DND-41 (cell line): ENCODE measurements around the gene CXXC1.
"Not testable (repeated sequence)": the region's sequence is repeated elsewhere in the genome, so short reads cannot be mapped to it uniquely, and the experiment has no call there.

Experiments
- ATAC-seq: fragments of 200-7000 bp; cut with Tn5 transposase; 3 replicates; pipeline ENCODE4 v1.9.1; 2021; ENCODE audit warnings: low read depth; ENCODE audit not compliant: insufficient read depth
- DNase-seq: peaks from one replicate; pipeline ENCODE4 v3.0.0-alpha.2; 2020
- H2AFZ ChIP-seq: 2 replicates; pipeline ENCODE4 v1.6.0; 2012; ENCODE audit warnings: low read depth, low read length
- H3K27ac ChIP-seq: 2 replicates; pipeline ENCODE4 v1.5.1; 2012; ENCODE audit warnings: low read length, inconsistent platforms
- H3K27me3 ChIP-seq: fragments of 200-600 bp; sonication (generic); 2 replicates; pipeline ENCODE4 v1.6.0; 2012; ENCODE audit warnings: low read length, mild to moderate bottlenecking, inconsistent platforms; ENCODE audit not compliant: insufficient read depth, poor library complexity
- H3K36me3 ChIP-seq: 2 replicates; pipeline ENCODE4 v1.5.1; 2012; ENCODE audit warnings: low read length, inconsistent platforms; ENCODE audit not compliant: insufficient read depth
- H3K4me1 ChIP-seq: 2 replicates; pipeline ENCODE4 v1.5.1; 2012; ENCODE audit warnings: mild to moderate bottlenecking, low read length; ENCODE audit not compliant: insufficient read depth
- H3K4me2 ChIP-seq: 2 replicates; pipeline ENCODE4 v1.6.0; 2012; ENCODE audit warnings: mild to moderate bottlenecking, moderate library complexity, low read length, inconsistent platforms; ENCODE audit not compliant: insufficient read depth
- H3K4me3 ChIP-seq, 2 experiments: fragments of 200-600 bp in 1 of 2; shearing (Covaris generic) in 1 of 2; 2 replicates each; pipeline ENCODE4 v1.5.1; 2012 to 2016; ENCODE audit warnings: inconsistent platforms in 2 of 2, low read length in 2 of 2, mild to moderate bottlenecking in 2 of 2, low read depth in 1 of 2, moderate library complexity in 1 of 2
- H3K79me2 ChIP-seq: 2 replicates; pipeline ENCODE4 v1.6.0; 2012; ENCODE audit warnings: low read length, inconsistent platforms; ENCODE audit not compliant: insufficient read depth
- H3K9ac ChIP-seq: 2 replicates; pipeline ENCODE4 v1.6.0; 2012; ENCODE audit warnings: low read depth, mild to moderate bottlenecking, inconsistent platforms, low read length, moderate library complexity
- H3K9me3 ChIP-seq: 2 replicates; pipeline ENCODE4 v1.5.1; 2012; ENCODE audit warnings: low read length, moderate library complexity, mild to moderate bottlenecking, inconsistent platforms; ENCODE audit not compliant: insufficient read depth, severe bottlenecking
- H4K20me1 ChIP-seq: 2 replicates; pipeline ENCODE4 v1.6.0; 2012; ENCODE audit warnings: low read length; ENCODE audit not compliant: insufficient read depth
- CTCF ChIP-seq: IDR thresholded peaks from 2 replicates; pipeline ENCODE4 v1.5.1; 2012; ENCODE audit warnings: borderline replicate concordance, low read length, moderate library complexity, mild to moderate bottlenecking; ENCODE audit not compliant: poor library complexity, severe bottlenecking; ENCODE audit errors: extremely low read depth
- EZH2 ChIP-seq: IDR thresholded peaks from 3 replicates; pipeline ENCODE4 v1.6.1; 2012; ENCODE audit warnings: borderline replicate concordance, low read depth, mild to moderate bottlenecking, moderate library complexity, low read length, inconsistent platforms; ENCODE audit not compliant: severe bottlenecking

The CXXC1 gene

GRCh38 chr18:50312296-50313030 is 25.0 kb upstream of the CXXC1 start:
- no peak overlapping the region for H3K9ac ChIP-seq
- ATAC-seq = no peak
- H3K9me3 ChIP-seq = no peaks in the 10 kb centered on the region
- no peaks in the 10 kb centered on the region for H4K20me1 ChIP-seq
- DNase-seq = no peak
- H3K4me1 ChIP-seq = peaks cover 10% of the 10 kb centered on the region
- no peak overlapping the region for H3K4me2 ChIP-seq
- no peak overlapping the region for H3K4me3 ChIP-seq
- no peaks in the 10 kb centered on the region for H3K79me2 ChIP-seq
- no peak for TF ChIP-seq CTCF
- no peak for TF ChIP-seq EZH2
- H3K36me3 ChIP-seq = no peaks in the 10 kb centered on the region
- peaks cover 4% of the 10 kb centered on the region for H3K27me3 ChIP-seq
- no peak overlapping the region for H2AFZ ChIP-seq
- H3K27ac ChIP-seq = no peak overlapping the region

GRCh38 chr18:50311650-50312049 is 24.2 kb upstream of the CXXC1 start:
- no peak overlapping the region for H3K4me3 ChIP-seq
- peaks cover 4% of the 10 kb centered on the region for H3K27me3 ChIP-seq
- no peak overlapping the region for H3K4me2 ChIP-seq
- H3K4me1 ChIP-seq = peaks cover 17% of the 10 kb centered on the region
- H3K9ac ChIP-seq = no peak overlapping the region
- ATAC-seq (no peak), DNase-seq (no peak)
- H2AFZ ChIP-seq = no peak overlapping the region
- H3K79me2 ChIP-seq = no peaks in the 10 kb centered on the region
- no peak overlapping the region for H3K27ac ChIP-seq
- TF ChIP-seq CTCF = no peak
- no peak for TF ChIP-seq EZH2
- no peaks in the 10 kb centered on the region for H4K20me1 ChIP-seq
- no peaks in the 10 kb centered on the region for H3K9me3 ChIP-seq
- H3K36me3 ChIP-seq = no peaks in the 10 kb centered on the region

GRCh38 chr18:50310080-50310479 is 22.6 kb upstream of the CXXC1 start:
- Histone ChIP-seq H3K4me3 (no peak overlapping the region), H3K79me2 (no peaks in the 10 kb centered on the region), H3K27ac (no peak overlapping the region), H3K9ac (no peak overlapping the region), H3K36me3 (no peaks in the 10 kb centered on the region), H3K9me3 (peaks cover 2% of the 10 kb centered on the region), H2AFZ (no peak overlapping the region), H3K4me2 (no peak overlapping the region), H3K27me3 (no peaks in the 10 kb centered on the region), H3K4me1 (peaks cover 17% of the 10 kb centered on the region), H4K20me1 (no peaks in the 10 kb centered on the region)
- ATAC-seq (no peak), DNase-seq (no peak)
- TF ChIP-seq EZH2 (no peak), CTCF (no peak)

GRCh38 chr18:50308851-50309250 is 21.4 kb upstream of the CXXC1 start:
- not testable (repeated sequence) for DNase-seq, H4K20me1 ChIP-seq, H2AFZ ChIP-seq, H3K79me2 ChIP-seq, H3K36me3 ChIP-seq, H3K4me2 ChIP-seq, H3K4me3 ChIP-seq, ATAC-seq, H3K27ac ChIP-seq, H3K9me3 ChIP-seq, H3K27me3 ChIP-seq, H3K9ac ChIP-seq
- peaks cover 17% of the 10 kb centered on the region for H3K4me1 ChIP-seq
